GM18867 (cell line): ENCODE data around the gene DYNC1H1.
"Not testable (repeated sequence)": the region's sequence is repeated elsewhere in the genome, so short reads cannot be mapped to it uniquely, and the experiment has no call there.

Source experiments
- ATAC-seq: cut with Tn5 transposase; IDR thresholded peaks from one replicate; pipeline ENCODE4 v1.9.1; 2021; ENCODE audit warnings: mild to moderate bottlenecking, moderate library complexity; ENCODE audit not compliant: unreplicated experiment

DYNC1H1 gene

GRCh38 chr14:102058961-102059360 lies 94.6 kb downstream of the DYNC1H1 start:
- ATAC-seq = no peak

- ATAC-seq = peak; percentile 47
Measured at GRCh38 chr14:102063109-102063807, 98.9 kb downstream of the DYNC1H1 start.

- ATAC-seq = no peak
Measured at GRCh38 chr14:102063808-102064429, 99.5 kb downstream of the DYNC1H1 start.

GRCh38 chr14:102064590-102064989 lies 100.2 kb downstream of the DYNC1H1 start:
- not testable (repeated sequence) for ATAC-seq

GRCh38 chr14:102066041-102066451 lies 101.7 kb downstream of the DYNC1H1 start:
- no peak for ATAC-seq

- no peak for ATAC-seq
Measured at GRCh38 chr14:102071283-102071998, 107.1 kb downstream of the DYNC1H1 start.

GRCh38 chr14:102074415-102074964 lies 110.1 kb downstream of the DYNC1H1 start:
- no peak for ATAC-seq

- ATAC-seq = no peak
Measured at GRCh38 chr14:102075155-102075554, 110.8 kb downstream of the DYNC1H1 start.

- no peak for ATAC-seq
Measured at GRCh38 chr14:102077382-102077709, 113.0 kb downstream of the DYNC1H1 start.

GRCh38 chr14:102078361-102078791 lies 114.0 kb downstream of the DYNC1H1 start:
- not testable (repeated sequence) for ATAC-seq

GRCh38 chr14:102078831-102079699 lies 114.7 kb downstream of the DYNC1H1 start:
- ATAC-seq = no peak

- ATAC-seq = no peak
Measured at GRCh38 chr14:102079700-102079979, 115.3 kb downstream of the DYNC1H1 start.

- ATAC-seq = no peak
Measured at GRCh38 chr14:102080183-102081080, 116.1 kb downstream of the DYNC1H1 start.

GRCh38 chr14:102081231-102082080 lies 117.1 kb downstream of the DYNC1H1 start:
- ATAC-seq = no peak

- ATAC-seq = not testable (repeated sequence)
Measured at GRCh38 chr14:102084522-102084921, 120.1 kb downstream of the DYNC1H1 start.

- ATAC-seq = no peak
Measured at GRCh38 chr14:102084931-102085330, 120.6 kb downstream of the DYNC1H1 start.

GRCh38 chr14:102085488-102085887 lies 121.1 kb downstream of the DYNC1H1 start:
- no peak for ATAC-seq

GRCh38 chr14:102085948-102086708 lies 121.8 kb downstream of the DYNC1H1 start:
- peak; percentile 30 for ATAC-seq

- no peak for ATAC-seq
Measured at GRCh38 chr14:102086709-102086971, 122.3 kb downstream of the DYNC1H1 start.
